Mesenchymal stem cell (in vitro differentiated cells and primary cell): ENCODE data around the gene GDPD3.

ENCODE experiments used
- DNase-seq: peaks from one replicate; pipeline ENCODE4 v3.0.0-alpha.2; 2013
- H2AFZ ChIP-seq: one replicate; pipeline ENCODE4 v1.6.1; 2013; ENCODE audit warnings: low read depth, mild to moderate bottlenecking, control low read depth, inconsistent platforms, low read length, moderate library complexity
- H2AK5ac ChIP-seq: 2 replicates; pipeline ENCODE4 v1.6.1; 2013; ENCODE audit warnings: low read length, moderate library complexity, mild to moderate bottlenecking, inconsistent platforms; ENCODE audit not compliant: severe bottlenecking
- H2BK120ac ChIP-seq: one replicate; pipeline ENCODE4 v1.6.1; 2013; ENCODE audit warnings: low read depth, mild to moderate bottlenecking, inconsistent platforms, low read length, moderate library complexity
- H2BK12ac ChIP-seq, 2 experiments: one replicate each; pipeline ENCODE4 v1.6.1; 2013; ENCODE audit warnings: inconsistent platforms in 2 of 2, low read length in 2 of 2, mild to moderate bottlenecking in 2 of 2, moderate library complexity in 2 of 2, control low read depth in 1 of 2
- H2BK15ac ChIP-seq: one replicate; pipeline ENCODE4 v1.6.1; 2013; ENCODE audit warnings: mild to moderate bottlenecking, low read depth, inconsistent platforms; ENCODE audit not compliant: poor library complexity, severe bottlenecking
- H2BK5ac ChIP-seq: 2 replicates; pipeline ENCODE4 v1.6.1; 2013; ENCODE audit warnings: low read depth, mild to moderate bottlenecking, low read length, control low read depth, inconsistent platforms; ENCODE audit not compliant: poor library complexity, severe bottlenecking
- H3K14ac ChIP-seq, 2 experiments: one replicate each; pipeline ENCODE4 v1.6.1; 2013; ENCODE audit warnings: inconsistent platforms in 2 of 2, low read length in 2 of 2, control low read depth in 1 of 2, mild to moderate bottlenecking in 1 of 2, moderate library complexity in 1 of 2
- H3K18ac ChIP-seq, 2 experiments: one replicate each; pipeline ENCODE4 v1.6.1; 2013; ENCODE audit warnings: inconsistent platforms in 2 of 2, low read length in 2 of 2, control low read depth in 1 of 2, low read depth in 1 of 2, mild to moderate bottlenecking in 1 of 2
- H3K23ac ChIP-seq, 2 experiments: one replicate each; pipeline ENCODE4 v1.6.1; 2013; ENCODE audit warnings: inconsistent platforms in 2 of 2, low read length in 2 of 2, mild to moderate bottlenecking in 2 of 2, moderate library complexity in 2 of 2, control low read depth in 1 of 2
- H3K27ac ChIP-seq: 2 replicates; pipeline ENCODE4 v1.5.1; 2013; ENCODE audit warnings: mild to moderate bottlenecking, moderate library complexity, low read length, control low read depth, inconsistent platforms; ENCODE audit not compliant: poor library complexity, severe bottlenecking
- H3K27me3 ChIP-seq, 2 experiments: 2 replicates each; pipeline versions ENCODE4 v1.6.1 to v1.7.0; 2013; ENCODE audit warnings: low read length in 2 of 2, mild to moderate bottlenecking in 2 of 2, moderate library complexity in 2 of 2, control low read depth in 1 of 2, inconsistent platforms in 1 of 2; ENCODE audit not compliant: control insufficient read depth in 1 of 2, insufficient read depth in 1 of 2
- H3K36me3 ChIP-seq, 2 experiments: 2 replicates each; pipeline versions ENCODE4 v1.6.1 to v1.7.0; 2013; ENCODE audit warnings: low read length in 2 of 2, control low read depth in 1 of 2, inconsistent platforms in 1 of 2, low read depth in 1 of 2, mild to moderate bottlenecking in 1 of 2; ENCODE audit not compliant: insufficient read depth in 2 of 2, control insufficient read depth in 1 of 2
- H3K4ac ChIP-seq, 2 experiments: one replicate each; pipeline ENCODE4 v1.6.1; 2013; ENCODE audit warnings: inconsistent platforms in 2 of 2, low read length in 2 of 2, mild to moderate bottlenecking in 2 of 2, moderate library complexity in 2 of 2, control low read depth in 1 of 2, low read depth in 1 of 2
- H3K4me1 ChIP-seq: 2 replicates; pipeline ENCODE4 v1.6.1; 2013; ENCODE audit warnings: low read depth, low read length, control low read depth; ENCODE audit not compliant: control insufficient read depth, insufficient read depth
- H3K4me2 ChIP-seq: 2 replicates; pipeline ENCODE4 v1.6.1; 2013; ENCODE audit warnings: low read length, mild to moderate bottlenecking, inconsistent platforms; ENCODE audit not compliant: poor library complexity, severe bottlenecking
- H3K4me3 ChIP-seq, 2 experiments: 2 replicates each; pipeline versions ENCODE4 v1.5.1 to v1.7.0; 2013; ENCODE audit warnings: low read length in 2 of 2, mild to moderate bottlenecking in 2 of 2, control low read depth in 1 of 2, low read depth in 1 of 2; ENCODE audit not compliant: insufficient read depth in 1 of 2
- H3K79me1 ChIP-seq: replicated peaks from 2 replicates; pipeline ENCODE4 v1.6.1; 2013; ENCODE audit warnings: mild to moderate bottlenecking, control low read depth, low read length, inconsistent platforms; ENCODE audit not compliant: poor library complexity, severe bottlenecking
- H3K9ac ChIP-seq: 2 replicates; pipeline ENCODE4 v1.7.0; 2013; ENCODE audit warnings: mild to moderate bottlenecking, low read length, moderate library complexity
- H3K9me3 ChIP-seq: 2 replicates; pipeline ENCODE4 v1.7.0; 2013; ENCODE audit warnings: mild to moderate bottlenecking, low read length; ENCODE audit not compliant: control insufficient read depth
- H4K8ac ChIP-seq: one replicate; pipeline ENCODE4 v1.6.1; 2013; ENCODE audit warnings: inconsistent platforms, mild to moderate bottlenecking, low read length, moderate library complexity
- H4K91ac ChIP-seq: one replicate; pipeline ENCODE4 v1.6.1; 2013; ENCODE audit warnings: mild to moderate bottlenecking, low read length, inconsistent platforms
- WGBS: methylation state at CpG from one replicate; pipeline ENCODE4 v1.1.7; 2013; ENCODE audit warnings: mixed read lengths; 5-methylcytosine and 5-hydroxymethylcytosine counted together

GDPD3 gene

GRCh38 chr16:30075503-30076275 is 37.6 kb downstream of the GDPD3 start, which contains the start of gene PPP4C:
TSS of gene PPP4C (plus strand) at chr16:30075994. CDS start at chr16:30076378, 384 bp downstream.
- peak within 1 kb of the TSS; percentile 97 for H3K9ac ChIP-seq
- H3K9me3 ChIP-seq = no peaks in the 10 kb centered on the region
- H2BK120ac ChIP-seq = peak within 1 kb of the TSS; percentile 91
- peak within 1 kb of the TSS; percentile 94 for H4K8ac ChIP-seq
- no peak within 1 kb of the TSS for H2BK12ac ChIP-seq
- H4K91ac ChIP-seq = peak within 1 kb of the TSS; percentile 93
- H3K27me3 ChIP-seq = no peaks in the 10 kb centered on the region
- H3K36me3 ChIP-seq = peaks cover 56 to 60% of the 10 kb centered on the region in 2 experiments
- H2BK5ac ChIP-seq = peak within 1 kb of the TSS; percentile 77
- H3K4ac ChIP-seq = peak within 1 kb of the TSS; percentile 57 to 97
- peak within 1 kb of the TSS; percentile 59 to 96 for H3K18ac ChIP-seq
- H3K4me2 ChIP-seq = peak within 1 kb of the TSS; percentile 78
- peak within 1 kb of the TSS; percentile 94 for H3K27ac ChIP-seq
- DNase-seq = peak; percentile 94
- H3K79me1 ChIP-seq = peaks cover 7% of the 10 kb centered on the region
- peak within 1 kb of the TSS; percentile 46 for H2BK15ac ChIP-seq
- no peak within 1 kb of the TSS for H2AFZ ChIP-seq
- H3K14ac ChIP-seq = peak within 1 kb of the TSS in 1 of 2 experiments; percentile 95
- WGBS = 17% methylated on average over 38 of the region's 67 CpGs
- H3K4me3 ChIP-seq = peak within 1 kb of the TSS; percentile 96 to 98
- H3K23ac ChIP-seq = peak within 1 kb of the TSS in 1 of 2 experiments; percentile 92
- peaks cover 16% of the 10 kb centered on the region for H3K4me1 ChIP-seq
- no peak within 1 kb of the TSS for H2AK5ac ChIP-seq

GRCh38 chr16:30070490-30070889 is 42.8 kb downstream of the GDPD3 start:
- Histone ChIP-seq H3K18ac (no peak overlapping the region), H3K36me3 (peaks cover 64 to 68% of the 10 kb centered on the region in 2 experiments), H3K23ac (no peak overlapping the region), H3K27me3 (no peaks in the 10 kb centered on the region), H4K91ac (no peak overlapping the region), H3K4me2 (no peak overlapping the region), H3K9ac (peak overlapping the region; percentile 100), H3K4ac (no peak overlapping the region), H4K8ac (no peak overlapping the region), H2BK5ac (no peak overlapping the region), H3K27ac (no peak overlapping the region), H2BK15ac (no peak overlapping the region), H2BK120ac (no peak overlapping the region), H2BK12ac (no peak overlapping the region), H3K79me1 (peaks cover 10% of the 10 kb centered on the region), H3K14ac (no peak overlapping the region), H2AFZ (no peak overlapping the region), H3K4me3 (peak overlapping the region in 1 of 2 experiments; percentile 63), H3K9me3 (no peaks in the 10 kb centered on the region), H3K4me1 (peaks cover 31% of the 10 kb centered on the region), H2AK5ac (no peak overlapping the region)
- DNase-seq = no peak

GRCh38 chr16:30069611-30070462 is 43.5 kb downstream of the GDPD3 start:
- Histone ChIP-seq H3K9ac (peak overlapping the region; percentile 100), H3K27me3 (no peaks in the 10 kb centered on the region), H3K79me1 (peaks cover 10% of the 10 kb centered on the region), H2BK5ac (no peak overlapping the region), H3K36me3 (peaks cover 64 to 68% of the 10 kb centered on the region in 2 experiments), H4K91ac (no peak overlapping the region), H3K18ac (no peak overlapping the region), H3K23ac (no peak overlapping the region), H3K4me1 (peaks cover 28% of the 10 kb centered on the region), H2AFZ (no peak overlapping the region), H2BK120ac (no peak overlapping the region), H3K27ac (no peak overlapping the region), H3K4ac (no peak overlapping the region), H3K9me3 (no peaks in the 10 kb centered on the region), H2BK12ac (no peak overlapping the region), H3K14ac (no peak overlapping the region), H2AK5ac (no peak overlapping the region), H3K4me3 (peak overlapping the region in 1 of 2 experiments; percentile 63), H3K4me2 (no peak overlapping the region), H4K8ac (no peak overlapping the region), H2BK15ac (no peak overlapping the region)
- DNase-seq = no peak
- 94% methylated on average over 26 of the region's 31 CpGs for WGBS
